HG03432 (cell line): ENCODE measurements around the gene TRIM74.
"Not testable (repeated sequence)": the region's sequence is repeated elsewhere in the genome, so short reads cannot be mapped to it uniquely, and the experiment has no call there.

Source experiments
- ATAC-seq: cut with Tn5 transposase; IDR thresholded peaks from one replicate; pipeline ENCODE4 v1.9.1; 2021; ENCODE audit warnings: mild to moderate bottlenecking, moderate library complexity; ENCODE audit not compliant: unreplicated experiment

The TRIM74 gene

DNA sequence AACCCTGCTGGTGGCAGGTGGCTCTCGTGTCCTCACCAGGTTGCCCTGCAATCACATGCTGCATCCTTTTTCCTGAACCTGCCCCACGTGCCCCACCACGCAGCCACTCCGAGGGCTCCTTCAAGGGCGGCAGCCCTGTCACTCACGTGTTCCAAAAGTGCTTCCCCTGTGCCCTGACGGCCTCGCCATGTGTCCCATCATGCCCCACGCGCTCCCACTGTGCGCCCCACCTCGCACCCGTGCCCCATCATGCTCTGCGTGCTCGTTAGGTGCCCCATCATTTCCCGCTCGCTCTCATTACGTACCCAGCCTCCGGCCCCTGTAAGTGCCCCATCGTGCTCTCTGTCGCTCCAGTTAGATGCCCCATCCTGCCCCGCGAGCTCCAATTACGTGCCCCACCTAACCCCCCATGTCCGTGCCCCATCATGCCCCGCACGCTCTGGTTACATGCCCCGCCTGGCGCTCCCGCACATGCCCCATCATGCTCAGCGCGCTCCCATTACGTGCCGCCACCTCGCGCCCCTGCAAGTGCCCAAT, at the start of gene TRIM74:
TRIM74 (minus strand) TSS at position 487 of the 537 bp plus-strand sequence. CDS start 3,309 bp downstream, outside the sequence.
- ATAC-seq, result not testable (repeated sequence)

GRCh38 chr7:73006491-73006890, 37.2 kb upstream of the TRIM74 start:
- not testable (repeated sequence) for ATAC-seq

DNA sequence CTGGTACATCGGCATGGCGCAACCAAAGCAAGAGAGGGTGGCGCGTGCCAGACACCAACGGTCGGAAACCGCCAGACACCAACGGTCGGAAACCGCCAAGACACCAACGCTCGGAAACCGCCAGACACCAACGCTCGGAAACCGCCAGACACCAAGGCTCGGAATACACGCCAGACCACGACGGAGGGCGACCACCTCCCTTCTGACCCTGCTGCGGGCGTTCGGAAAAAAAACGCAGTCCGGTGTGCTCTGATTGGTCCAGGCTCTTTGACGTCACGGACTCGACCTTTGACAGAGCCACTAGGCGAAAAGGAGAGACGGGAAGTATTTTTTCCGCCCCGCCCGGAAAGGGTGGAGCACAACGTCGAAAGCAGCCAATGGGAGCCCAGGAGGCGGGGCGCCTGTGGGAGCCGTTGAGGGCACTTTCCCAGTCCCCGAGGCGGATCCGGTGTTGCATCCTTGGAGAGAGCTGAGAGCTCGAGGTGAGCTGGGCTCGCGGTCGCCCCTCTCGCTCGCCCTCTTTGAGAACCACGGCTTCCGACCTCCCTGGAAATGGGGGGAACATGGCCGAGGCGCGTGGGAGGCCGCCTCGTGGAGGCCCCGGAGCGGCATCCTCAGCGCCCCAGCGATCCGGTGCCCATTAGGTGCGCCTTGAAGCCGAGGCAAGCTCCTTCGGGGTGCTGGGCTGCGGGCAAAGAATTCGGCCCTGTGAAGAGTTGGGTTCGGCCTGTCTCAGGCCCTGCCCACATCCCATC, 36.6 kb upstream of the TRIM74 start:
- peak; percentile 90 for ATAC-seq

DNA sequence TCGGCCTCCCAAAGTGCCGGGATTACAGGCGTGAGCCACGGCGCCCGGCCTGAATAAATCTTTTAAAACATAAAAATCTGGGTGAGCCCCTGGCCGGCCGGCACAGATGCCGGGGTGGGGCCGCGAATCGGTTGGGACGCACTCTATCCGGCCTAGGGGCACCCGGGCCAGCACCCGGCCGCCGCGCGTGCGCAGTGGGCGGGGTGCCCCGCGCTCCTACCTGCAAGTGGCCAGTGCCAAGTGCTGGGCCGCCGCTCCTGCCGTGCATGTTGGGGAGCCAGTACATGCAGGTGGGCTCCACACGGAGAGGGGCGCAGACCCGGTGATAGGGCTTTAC, 36.1 kb upstream of the TRIM74 start:
- peak; percentile 84 for ATAC-seq

- ATAC-seq, result not testable (repeated sequence)
Observed at GRCh38 chr7:72997887-72998468, 28.7 kb upstream of the TRIM74 start.

- ATAC-seq, result not testable (repeated sequence)
Observed at GRCh38 chr7:72997447-72997846, 28.2 kb upstream of the TRIM74 start.

DNA sequence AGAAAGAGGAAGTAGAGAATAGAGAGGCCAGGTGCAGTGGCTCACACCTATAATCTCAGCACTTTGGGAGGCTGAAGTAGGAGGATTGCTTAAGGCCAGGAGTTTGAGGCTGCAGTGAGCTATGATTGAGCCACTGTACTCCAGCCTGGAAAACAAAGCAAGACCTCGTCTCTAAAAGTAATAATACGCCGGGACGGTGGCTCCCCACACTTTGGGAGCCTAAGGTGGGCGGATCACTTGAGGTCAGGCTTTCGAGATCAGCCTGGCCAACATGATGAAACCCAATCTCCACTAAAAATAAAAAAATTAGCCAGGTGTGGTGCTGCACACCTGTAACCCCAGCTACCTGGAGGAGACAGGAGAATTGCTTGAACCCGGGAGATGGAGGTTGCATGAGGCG, 26.2 kb upstream of the TRIM74 start:
- not testable (repeated sequence) for ATAC-seq

DNA sequence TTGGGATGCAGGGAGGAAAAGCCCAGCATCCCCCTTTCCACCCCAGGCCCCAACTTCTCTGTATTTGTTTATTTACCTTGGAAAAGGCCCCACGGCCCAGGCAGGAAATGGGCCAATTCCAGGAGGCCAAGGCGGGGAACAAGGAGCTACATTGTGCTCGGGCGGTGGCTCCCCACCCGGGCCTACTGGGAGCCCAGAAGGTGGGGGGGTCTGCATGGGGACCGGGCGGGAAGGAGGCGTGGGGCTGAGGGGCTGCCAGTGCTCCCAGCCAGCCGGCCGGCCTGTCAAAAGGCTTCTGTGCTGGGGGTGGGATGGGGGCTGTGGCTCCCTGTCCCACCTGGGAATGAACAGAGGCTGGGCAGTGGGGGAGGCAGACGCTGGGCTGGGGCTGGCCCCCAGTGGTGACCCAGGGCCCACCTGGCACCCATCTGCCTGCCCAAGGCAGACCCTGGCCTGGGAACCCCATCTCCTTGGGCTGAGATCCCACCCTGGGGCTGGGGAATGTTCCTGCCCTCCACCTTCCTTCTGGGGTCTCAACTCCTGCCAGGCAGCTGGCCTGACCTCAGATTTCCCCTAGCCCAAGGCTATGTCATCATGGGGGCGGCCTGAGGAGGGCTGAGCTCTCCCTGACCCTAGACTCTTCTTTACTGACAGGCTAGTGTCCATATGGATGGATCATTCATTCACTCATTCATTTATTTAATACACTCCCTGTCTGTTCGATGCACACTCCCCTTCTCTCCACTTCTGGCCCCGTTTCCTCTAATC, 21.1 kb upstream of the TRIM74 start:
- ATAC-seq, result not testable (repeated sequence)

DNA sequence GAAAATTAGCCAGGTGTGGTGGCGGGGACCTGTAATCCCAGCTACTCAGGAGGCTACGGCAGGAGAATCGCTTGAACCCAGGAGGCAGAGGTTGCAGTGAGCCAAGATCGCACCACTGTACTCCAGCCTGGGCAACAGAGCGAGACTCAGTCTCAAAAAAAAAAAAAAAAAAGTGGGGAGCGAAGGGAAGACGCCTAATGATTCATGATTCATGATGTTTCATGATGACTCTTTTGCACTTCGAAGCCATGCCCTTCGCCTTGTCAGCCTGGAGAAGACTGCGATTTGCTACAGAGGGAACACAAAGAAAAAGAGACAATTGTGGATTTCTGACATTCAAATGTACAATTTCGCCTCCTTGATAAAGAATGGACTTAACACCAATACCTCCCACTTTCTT, 12.8 kb upstream of the TRIM74 start:
- not testable (repeated sequence) for ATAC-seq

DNA sequence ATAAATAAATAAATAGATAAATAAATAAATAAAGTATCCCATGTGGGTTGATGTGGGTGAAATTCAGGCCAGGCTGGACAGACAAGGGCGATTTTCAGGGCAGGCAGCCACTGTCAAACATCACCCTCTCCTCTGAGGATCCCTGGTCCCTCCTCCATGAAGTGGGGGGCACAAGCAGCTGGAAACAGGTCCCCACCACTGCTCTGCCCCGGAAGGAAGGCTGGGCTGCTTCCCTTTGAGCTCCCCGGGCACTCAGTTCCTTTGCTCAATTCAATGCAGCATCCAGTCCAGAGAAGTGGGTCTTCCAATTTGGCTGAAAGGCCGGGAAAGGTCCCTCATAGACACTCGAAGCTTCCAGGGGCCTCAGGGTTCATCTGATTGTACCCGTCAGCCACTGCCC, 11.1 kb upstream of the TRIM74 start:
- not testable (repeated sequence) for ATAC-seq

DNA sequence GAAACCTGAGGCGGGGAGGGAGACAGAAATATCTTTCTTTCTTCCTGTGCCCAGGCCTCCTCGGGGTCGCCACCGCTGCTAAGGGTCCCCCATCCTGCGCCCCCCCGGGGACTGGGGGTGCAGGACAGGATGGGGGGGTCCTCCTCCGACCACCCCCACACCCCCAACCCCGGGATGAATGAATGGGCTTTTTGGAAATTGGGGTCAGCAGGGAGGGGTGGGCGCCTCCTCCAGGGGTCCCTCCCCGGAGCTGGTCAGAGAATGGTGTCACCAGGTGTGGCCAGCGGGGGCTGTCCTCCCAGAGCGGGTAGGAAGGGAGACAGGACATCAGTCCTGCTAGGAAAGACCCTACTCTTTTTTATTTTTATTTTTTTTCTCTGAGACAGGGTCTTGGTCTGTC, 7.2 kb upstream of the TRIM74 start:
- ATAC-seq, result not testable (repeated sequence)

GRCh38 chr7:72975656-72976286, 6.5 kb upstream of the TRIM74 start:
- not testable (repeated sequence) for ATAC-seq

- not testable (repeated sequence) for ATAC-seq
Observed at GRCh38 chr7:72974781-72975180, 5.5 kb upstream of the TRIM74 start.

GRCh38 chr7:72971505-72971904, 2.2 kb upstream of the TRIM74 start:
- not testable (repeated sequence) for ATAC-seq

GRCh38 chr7:72969688-72970087, 422 bp upstream of the TRIM74 start:
- not testable (repeated sequence) for ATAC-seq

- not testable (repeated sequence) for ATAC-seq
Observed at GRCh38 chr7:72966892-72967291, 2.4 kb downstream of the TRIM74 start.

- ATAC-seq, result peak; percentile 61
Observed at GRCh38 chr7:72965186-72965975, 3.9 kb downstream of the TRIM74 start.

DNA sequence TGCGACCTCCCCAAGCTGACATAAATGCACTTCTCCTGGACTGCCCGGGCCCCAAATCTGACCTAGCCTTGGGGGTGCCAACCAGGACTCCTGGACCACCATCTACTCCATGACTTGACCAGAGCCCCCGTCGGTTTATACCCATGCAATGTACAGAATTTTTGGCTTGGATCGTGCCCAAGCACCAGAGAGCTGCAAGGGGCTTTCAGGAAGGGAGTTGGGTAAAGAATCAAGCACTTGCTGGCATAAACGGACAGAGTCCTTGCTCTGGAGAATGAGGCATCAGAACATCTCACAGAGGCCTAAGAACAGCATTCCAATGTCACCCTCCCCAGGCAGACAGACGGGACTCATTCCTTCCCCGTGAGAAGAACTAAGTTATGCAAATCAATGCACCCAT, 6.2 kb downstream of the TRIM74 start:
- not testable (repeated sequence) for ATAC-seq

GRCh38 chr7:72961346-72961650, 8.0 kb downstream of the TRIM74 start:
- not testable (repeated sequence) for ATAC-seq

DNA sequence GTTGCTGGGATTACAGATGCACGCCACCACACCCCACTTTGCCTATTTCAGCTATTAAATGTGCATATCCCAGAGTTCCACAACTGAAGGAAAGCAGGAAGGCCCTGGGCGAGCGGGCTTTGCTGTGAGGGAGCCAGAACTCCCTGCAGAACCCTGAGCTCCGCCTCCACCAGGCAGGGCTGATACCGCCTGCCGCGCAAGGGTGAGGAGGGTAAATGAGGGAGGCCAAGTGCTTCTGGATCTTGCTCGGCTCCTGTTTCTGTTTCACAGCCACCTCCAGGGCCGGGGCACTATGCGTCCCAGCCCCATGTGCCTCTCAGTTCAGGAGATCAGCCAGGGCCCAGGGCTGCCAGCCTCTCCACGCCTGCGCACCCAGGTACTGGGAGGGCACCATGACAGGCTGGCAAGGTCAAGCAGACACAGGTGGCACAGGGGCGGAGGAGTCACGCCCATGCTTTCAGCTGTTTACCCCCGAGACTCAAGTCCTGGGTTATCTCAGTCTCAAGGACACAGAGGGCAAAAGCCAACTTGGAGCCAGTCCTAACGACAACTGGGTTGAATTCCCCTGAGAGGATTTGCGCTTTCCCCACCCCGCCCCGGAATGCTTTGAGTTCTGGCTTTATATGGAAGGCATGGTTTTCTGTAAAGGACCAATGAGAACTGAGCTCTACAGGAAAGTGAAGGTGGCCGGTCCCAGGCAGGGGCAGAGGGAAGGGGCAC, 8.5 kb downstream of the TRIM74 start:
- ATAC-seq, result not testable (repeated sequence)
